ENCODE results near the gene CXCL9.

- TF ChIP-seq CTCF (IDR thresholded peaks at IDR 0.05; ENCODE audit: low read length), result no peak
- TF ChIP-seq EZH2phosphoT487 (IDR thresholded peaks at IDR 0.05; ENCODE audit: low read length), result no peak
- TF ChIP-seq EZH2 (optimal IDR thresholded peaks at IDR 0.05; ENCODE audit: low read depth, low read length), result no peak
These were observed 4.3 kb downstream of the CXCL9 start for GRCh38 chr4:76003035-76003434.

Measured in MM.1S (cell line).